Chondrocyte (in vitro differentiated cells): Measurements from ENCODE around the gene KREMEN1. TPM values are rescaled to one million over a fixed set of nuclear protein-coding genes. Genes with fewer than 3 reads are reported as not detected.

Experiments used
- DNase-seq: peaks from one replicate; pipeline ENCODE4 v3.0.0; 2021; ENCODE audit warnings: mixed read lengths, low spot score
- H3K27ac Mint-ChIP-seq: one replicate; pipeline ENCODE4 v1.8.0; 2021; ENCODE audit warnings: mild to moderate bottlenecking, moderate library complexity, mixed read lengths; ENCODE audit not compliant: unreplicated experiment
- H3K27me3 Mint-ChIP-seq: 2 replicates; pipeline ENCODE4 v1.8.0; 2021; ENCODE audit warnings: low read depth, mixed read lengths
- H3K36me3 Mint-ChIP-seq: 2 replicates; pipeline ENCODE4 v1.8.0; 2021; ENCODE audit warnings: low read depth, mixed read lengths
- H3K4me1 Mint-ChIP-seq: 2 replicates; pipeline ENCODE4 v1.8.0; 2021; ENCODE audit warnings: low read depth, mild to moderate bottlenecking, mixed read lengths
- H3K4me3 Mint-ChIP-seq: one replicate; pipeline ENCODE4 v1.8.0; 2021; ENCODE audit warnings: mild to moderate bottlenecking, moderate library complexity, mixed read lengths; ENCODE audit not compliant: unreplicated experiment
- H3K9me3 Mint-ChIP-seq: 2 replicates; pipeline ENCODE4 v1.8.0; 2021; ENCODE audit warnings: low read depth, mixed read lengths
- CTCF ChIP-seq: fragments of 200-600 bp; sonication (generic); IDR thresholded peaks from 2 replicates; pipeline ENCODE4 v1.5.0; 2021; ENCODE audit warnings: antibody characterized with exemption, mild to moderate bottlenecking, moderate library complexity
- total RNA-seq: library from RNA; stranded (reverse); gene quantifications from 3 replicates; pipeline ENCODE4 v1.2.1, GENCODE V29; 2021

Gene KREMEN1
- total RNA-seq, 1 donor from 2014 or later, result 7.3 TPM

- TF ChIP-seq CTCF, result no peak
- H3K9me3 Mint-ChIP-seq, result no peaks in the 10 kb centered on the region
- H3K27ac Mint-ChIP-seq, result no peak overlapping the region
- H3K27me3 Mint-ChIP-seq, result peaks cover 12% of the 10 kb centered on the region
- no peak overlapping the region for H3K4me3 Mint-ChIP-seq
- H3K36me3 Mint-ChIP-seq, result no peaks in the 10 kb centered on the region
- DNase-seq, result no peak
- H3K4me1 Mint-ChIP-seq, result peaks cover under 1% of the 10 kb centered on the region
These were observed 138.6 kb downstream of the KREMEN1 start for GRCh38 chr22:29211466-29211865.

GRCh38 chr22:29212743-29213142, 139.9 kb downstream of the KREMEN1 start:
- Mint-ChIP-seq H3K36me3 (no peaks in the 10 kb centered on the region), H3K4me1 (no peaks in the 10 kb centered on the region), H3K4me3 (no peak overlapping the region), H3K27me3 (peaks cover 12% of the 10 kb centered on the region), H3K27ac (no peak overlapping the region), H3K9me3 (no peaks in the 10 kb centered on the region)
- no peak for TF ChIP-seq CTCF
- no peak for DNase-seq

- Mint-ChIP-seq H3K4me1 (no peaks in the 10 kb centered on the region), H3K27ac (no peak overlapping the region), H3K27me3 (peaks cover 17% of the 10 kb centered on the region), H3K36me3 (no peaks in the 10 kb centered on the region), H3K9me3 (no peaks in the 10 kb centered on the region), H3K4me3 (no peak overlapping the region)
- DNase-seq, result no peak
- TF ChIP-seq CTCF, result no peak
These were observed 140.7 kb downstream of the KREMEN1 start for GRCh38 chr22:29213493-29213892.

DNA sequence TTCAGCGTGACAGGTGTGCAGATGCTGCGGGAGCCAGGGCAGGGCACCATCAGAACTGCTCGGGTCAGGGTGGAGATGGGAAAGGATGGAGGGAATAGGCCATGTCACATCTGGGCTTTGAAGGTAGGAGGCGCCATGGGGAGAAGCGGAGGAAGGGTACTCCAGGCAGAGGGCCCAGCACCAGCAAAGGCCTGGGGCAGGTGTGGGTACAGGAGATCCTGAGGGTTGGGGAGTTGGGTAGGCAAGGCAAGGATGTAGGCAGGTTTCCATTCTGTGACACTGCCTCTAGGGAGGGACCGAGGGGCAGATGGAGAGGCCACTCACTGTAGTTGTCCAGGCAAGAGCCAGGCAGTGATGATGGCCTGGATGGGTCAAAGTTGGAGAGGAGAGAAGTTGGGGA, 141.4 kb downstream of the KREMEN1 start:
- DNase-seq, result no peak
- H3K27me3 Mint-ChIP-seq, result peaks cover 17% of the 10 kb centered on the region

DNA sequence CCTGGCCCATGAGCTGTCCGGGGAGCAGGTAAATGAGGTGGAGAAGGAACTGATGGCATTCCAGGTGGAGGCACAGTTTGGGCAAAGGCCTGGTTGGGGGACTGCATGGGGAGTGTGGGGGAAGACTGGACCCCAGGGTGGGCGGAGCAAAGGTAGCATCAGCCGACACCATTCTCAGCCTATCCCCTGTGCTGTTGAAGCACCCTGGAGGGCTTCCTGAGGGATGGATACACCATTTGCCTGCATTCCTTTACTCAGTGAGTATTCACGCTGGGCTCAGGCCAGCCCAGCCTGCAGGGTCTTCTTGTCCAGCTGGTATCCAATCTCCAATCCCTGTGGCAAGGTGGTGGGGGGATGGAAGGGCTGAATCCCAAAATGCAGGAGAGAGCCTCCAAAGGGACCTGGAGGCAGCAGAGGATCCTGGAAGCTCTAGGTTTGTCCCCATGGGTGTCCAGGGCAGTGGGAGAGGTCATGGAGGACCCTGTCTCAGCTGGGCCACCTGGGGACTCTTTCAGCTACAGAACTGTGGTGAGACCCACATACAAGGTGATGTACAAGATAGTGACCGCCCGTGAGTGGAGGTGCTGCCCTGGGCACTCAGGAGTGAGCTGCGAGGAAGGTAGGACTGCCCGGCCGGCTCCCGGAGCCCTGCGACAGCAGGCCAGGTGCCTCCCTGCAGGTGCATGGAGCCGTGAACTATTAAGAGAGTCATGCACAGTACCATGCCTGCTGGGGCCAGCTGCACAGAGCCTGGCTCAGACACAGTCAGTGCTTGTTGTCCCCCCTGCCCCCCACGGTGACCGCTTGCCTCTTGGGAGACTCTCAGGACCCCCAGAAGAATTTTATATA, 142.4 kb downstream of the KREMEN1 start:
- H3K9me3 Mint-ChIP-seq, result no peaks in the 10 kb centered on the region
- no peak overlapping the region for H3K4me3 Mint-ChIP-seq
- no peaks in the 10 kb centered on the region for H3K4me1 Mint-ChIP-seq
- TF ChIP-seq CTCF, result no peak
- H3K27ac Mint-ChIP-seq, result no peak overlapping the region
- no peaks in the 10 kb centered on the region for H3K36me3 Mint-ChIP-seq
- H3K27me3 Mint-ChIP-seq, result peaks cover 17% of the 10 kb centered on the region
- DNase-seq, result no peak

More for the DNA sequence above, 141.4 kb downstream of the KREMEN1 start:
- Mint-ChIP-seq H3K36me3 (no peaks in the 10 kb centered on the region), H3K9me3 (no peaks in the 10 kb centered on the region), H3K4me1 (no peaks in the 10 kb centered on the region), H3K4me3 (no peak overlapping the region), H3K27ac (no peak overlapping the region)
- TF ChIP-seq CTCF, result no peak
